MG63 (cell line): Measurements from ENCODE around the gene ENTPD5. TPM values are rescaled to one million over a fixed set of nuclear protein-coding genes. Genes with fewer than 3 reads are reported as not detected.
A peak's percentile ranks its signal among the peaks of the same experiment; 100 is the strongest.
"Not testable (repeated sequence)": the region's sequence is repeated elsewhere in the genome, so short reads cannot be mapped to it uniquely, and the experiment has no call there.

ENCODE experiments used
- DNase-seq: peaks from one replicate; pipeline ENCODE4 v3.0.0-alpha.2; 2020
- H3K27me3 ChIP-seq: fragments of 250-450 bp; sonication (Bioruptor Pico); 2 replicates; pipeline ENCODE4 v1.5.1; 2020; ENCODE audit warnings: mild to moderate bottlenecking, moderate library complexity
- H3K36me3 ChIP-seq: fragments of 250-450 bp; sonication (Bioruptor Pico); 2 replicates; pipeline ENCODE4 v1.5.1; 2020; ENCODE audit warnings: mild to moderate bottlenecking, moderate library complexity
- H3K4me3 ChIP-seq: fragments of 250-450 bp; sonication (Bioruptor Pico); 2 replicates; pipeline ENCODE4 v1.5.1; 2020; ENCODE audit warnings: mild to moderate bottlenecking, moderate library complexity
- H3K9me3 ChIP-seq: fragments of 250-450 bp; sonication (Bioruptor Pico); 2 replicates; pipeline ENCODE4 v1.5.1; 2020; ENCODE audit warnings: mild to moderate bottlenecking, moderate library complexity
- total RNA-seq: library from RNA; depleted of rRNA; stranded (reverse); fragments of >200 nt; shearing (Covaris generic); gene quantifications from 2 replicates; pipeline ENCODE4 v1.2.3, GENCODE V29; 2014; ENCODE audit warnings: low replicate concordance

ENTPD5 gene
- total RNA-seq, 1 experiment from 2014 or later: 4.5 TPM

- Histone ChIP-seq H3K36me3 (no peaks in the 10 kb centered on the region), H3K27me3 (no peaks in the 10 kb centered on the region), H3K4me3 (peak overlapping the region; percentile 86), H3K9me3 (no peaks in the 10 kb centered on the region)
- no peak for DNase-seq
Observed at GRCh38 chr14:74018174-74018585, 908 bp downstream of the ENTPD5 start.

- Histone ChIP-seq H3K9me3 (no peaks in the 10 kb centered on the region), H3K4me3 (no peak overlapping the region), H3K27me3 (no peaks in the 10 kb centered on the region), H3K36me3 (no peaks in the 10 kb centered on the region)
- no peak for DNase-seq
Observed at GRCh38 chr14:74015963-74016362, 3.1 kb downstream of the ENTPD5 start.

- no peak overlapping the region for H3K4me3 ChIP-seq
- H3K9me3 ChIP-seq: no peaks in the 10 kb centered on the region
- no peaks in the 10 kb centered on the region for H3K27me3 ChIP-seq
- no peaks in the 10 kb centered on the region for H3K36me3 ChIP-seq
- no peak for DNase-seq
Observed at GRCh38 chr14:74015176-74015575, 3.9 kb downstream of the ENTPD5 start.

- Histone ChIP-seq H3K4me3 (no peak overlapping the region), H3K27me3 (no peaks in the 10 kb centered on the region), H3K36me3 (no peaks in the 10 kb centered on the region), H3K9me3 (no peaks in the 10 kb centered on the region)
- no peak for DNase-seq
Observed at GRCh38 chr14:74014299-74014698, 4.8 kb downstream of the ENTPD5 start.

GRCh38 chr14:74008843-74009499, 10.1 kb downstream of the ENTPD5 start:
- H3K4me3 ChIP-seq: no peak overlapping the region
- H3K9me3 ChIP-seq: no peaks in the 10 kb centered on the region
- no peaks in the 10 kb centered on the region for H3K27me3 ChIP-seq
- no peaks in the 10 kb centered on the region for H3K36me3 ChIP-seq
- DNase-seq: no peak

GRCh38 chr14:74005664-74006063, 13.4 kb downstream of the ENTPD5 start:
- not testable (repeated sequence) for H3K36me3 ChIP-seq, H3K4me3 ChIP-seq, H3K27me3 ChIP-seq, DNase-seq, H3K9me3 ChIP-seq

- Histone ChIP-seq H3K27me3 (no peaks in the 10 kb centered on the region), H3K36me3 (no peaks in the 10 kb centered on the region), H3K9me3 (no peaks in the 10 kb centered on the region), H3K4me3 (no peak overlapping the region)
- DNase-seq: no peak
Observed at GRCh38 chr14:73998726-73999125, 20.4 kb downstream of the ENTPD5 start.

- Histone ChIP-seq H3K4me3 (no peak overlapping the region), H3K36me3 (no peaks in the 10 kb centered on the region), H3K27me3 (no peaks in the 10 kb centered on the region), H3K9me3 (no peaks in the 10 kb centered on the region)
- no peak for DNase-seq
Observed at GRCh38 chr14:73997944-73998447, 21.1 kb downstream of the ENTPD5 start.

GRCh38 chr14:73997108-73997943, 21.8 kb downstream of the ENTPD5 start:
- H3K9me3 ChIP-seq: no peaks in the 10 kb centered on the region
- DNase-seq: no peak
- H3K36me3 ChIP-seq: no peaks in the 10 kb centered on the region
- H3K27me3 ChIP-seq: no peaks in the 10 kb centered on the region
- no peak overlapping the region for H3K4me3 ChIP-seq

- no peak for DNase-seq
- Histone ChIP-seq H3K4me3 (no peak overlapping the region), H3K36me3 (no peaks in the 10 kb centered on the region), H3K9me3 (no peaks in the 10 kb centered on the region), H3K27me3 (no peaks in the 10 kb centered on the region)
Observed at GRCh38 chr14:73996731-73997107, 22.4 kb downstream of the ENTPD5 start.

- Histone ChIP-seq H3K9me3 (no peaks in the 10 kb centered on the region), H3K36me3 (no peaks in the 10 kb centered on the region), H3K4me3 (no peak overlapping the region), H3K27me3 (no peaks in the 10 kb centered on the region)
- no peak for DNase-seq
Observed at GRCh38 chr14:73995977-73996378, 23.1 kb downstream of the ENTPD5 start.

- H3K4me3 ChIP-seq, H3K27me3 ChIP-seq, DNase-seq, H3K9me3 ChIP-seq, H3K36me3 ChIP-seq: not testable (repeated sequence)
Observed at GRCh38 chr14:73994926-73995325, 24.2 kb downstream of the ENTPD5 start.

GRCh38 chr14:73991092-73991491, 28.0 kb downstream of the ENTPD5 start:
- Histone ChIP-seq H3K9me3 (no peaks in the 10 kb centered on the region), H3K4me3 (no peak overlapping the region), H3K27me3 (no peaks in the 10 kb centered on the region), H3K36me3 (no peaks in the 10 kb centered on the region)
- DNase-seq: no peak

GRCh38 chr14:73988656-73989055, 30.4 kb downstream of the ENTPD5 start:
- H3K27me3 ChIP-seq, H3K4me3 ChIP-seq, H3K9me3 ChIP-seq, DNase-seq, H3K36me3 ChIP-seq: not testable (repeated sequence)

GRCh38 chr14:73988065-73988464, 31.0 kb downstream of the ENTPD5 start:
- no peaks in the 10 kb centered on the region for H3K9me3 ChIP-seq
- DNase-seq: no peak
- no peaks in the 10 kb centered on the region for H3K27me3 ChIP-seq
- no peaks in the 10 kb centered on the region for H3K36me3 ChIP-seq
- no peak overlapping the region for H3K4me3 ChIP-seq

GRCh38 chr14:73977896-73978295, 41.2 kb downstream of the ENTPD5 start:
- Histone ChIP-seq H3K36me3 (no peaks in the 10 kb centered on the region), H3K9me3 (no peaks in the 10 kb centered on the region), H3K27me3 (no peaks in the 10 kb centered on the region), H3K4me3 (no peak overlapping the region)
- no peak for DNase-seq

GRCh38 chr14:73976125-73976524, 43.0 kb downstream of the ENTPD5 start:
- Histone ChIP-seq H3K9me3 (no peaks in the 10 kb centered on the region), H3K36me3 (no peaks in the 10 kb centered on the region), H3K27me3 (no peaks in the 10 kb centered on the region), H3K4me3 (no peak overlapping the region)
- DNase-seq: no peak

GRCh38 chr14:73973497-73973896, 45.6 kb downstream of the ENTPD5 start:
- no peaks in the 10 kb centered on the region for H3K36me3 ChIP-seq
- no peak overlapping the region for H3K4me3 ChIP-seq
- no peaks in the 10 kb centered on the region for H3K27me3 ChIP-seq
- DNase-seq: no peak
- H3K9me3 ChIP-seq: no peaks in the 10 kb centered on the region
